ENCODE data around the gene GRB14.
"Not testable (repeated sequence)": the region's sequence is repeated elsewhere in the genome, so short reads cannot be mapped to it uniquely, and the experiment has no call there.

The GRB14 gene

DNA sequence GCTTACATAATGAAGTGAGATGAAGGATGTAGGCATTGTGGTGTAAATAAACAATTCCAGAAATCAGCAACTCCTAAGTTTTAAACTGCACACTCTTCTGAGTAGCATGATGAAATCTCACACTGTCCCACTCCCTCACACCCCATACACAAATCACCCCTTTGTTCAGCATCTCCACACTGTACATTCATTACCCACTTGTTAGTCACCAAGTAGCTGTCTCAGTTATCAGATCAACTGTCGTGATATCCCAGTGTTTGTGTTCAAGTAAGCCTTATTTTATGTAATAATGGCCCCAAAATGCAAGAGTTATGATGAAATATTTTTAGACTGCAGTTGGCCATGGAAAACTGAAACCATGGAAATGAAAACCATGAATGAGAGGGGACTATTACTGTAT is 135.7 kb downstream of the GRB14 start:
- DNase-seq: no peak

DNA sequence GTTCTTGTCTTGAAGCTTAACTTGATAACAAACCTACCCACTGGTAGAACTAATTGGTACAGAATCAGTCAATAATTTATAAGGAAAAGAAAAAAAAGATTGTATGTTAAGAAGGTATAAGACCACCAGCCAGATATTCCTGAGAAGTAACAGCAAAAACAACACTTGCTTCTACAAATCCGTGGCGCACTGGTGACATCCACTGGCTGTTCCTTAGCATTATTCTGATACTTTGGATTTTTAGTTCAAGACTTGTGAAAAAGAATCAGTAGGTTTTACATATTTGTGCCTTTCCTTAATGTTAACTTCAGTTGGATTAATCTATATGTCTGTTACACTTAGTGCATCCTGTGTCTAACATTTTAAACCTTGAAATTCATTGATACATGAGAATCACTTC is 141.8 kb downstream of the GRB14 start:
- DNase-seq: no peak

DNA sequence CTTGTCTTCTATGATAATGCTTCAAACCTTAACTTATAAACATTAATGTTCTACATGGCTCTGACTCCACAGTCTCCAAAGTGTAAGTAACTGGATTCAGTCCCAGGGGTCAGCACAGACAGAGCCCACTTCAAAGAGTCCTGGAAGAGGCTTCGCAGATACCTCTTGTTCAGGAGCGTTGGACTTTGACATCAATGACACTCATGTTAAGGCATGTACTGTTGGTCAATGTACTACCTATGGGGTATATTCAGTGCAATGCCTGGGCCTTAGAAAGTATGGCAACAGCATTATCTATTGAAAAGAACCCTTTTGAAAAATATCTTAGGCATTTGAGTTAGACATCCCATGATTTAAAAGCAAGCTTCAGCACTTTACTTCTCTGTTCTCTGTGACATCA is 143.1 kb downstream of the GRB14 start:
- no peak for DNase-seq

DNA sequence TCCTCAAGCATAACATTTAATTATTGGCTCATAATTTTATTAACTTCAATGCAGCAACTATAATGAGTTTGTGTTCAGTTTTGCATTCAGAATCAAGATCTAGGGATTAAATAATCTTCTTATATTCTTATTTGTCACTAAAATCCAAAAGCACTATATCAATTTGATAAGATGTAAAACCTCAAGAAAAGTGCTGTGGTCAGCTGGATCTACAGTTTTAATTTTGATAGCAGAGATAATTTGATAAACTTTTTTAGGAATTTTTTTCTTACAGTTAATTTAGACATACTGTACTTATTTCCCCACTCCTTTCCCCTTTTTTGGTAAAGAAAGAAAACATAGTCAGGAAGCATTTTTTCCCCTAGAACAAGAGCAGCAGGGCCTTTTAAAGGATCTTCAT is 146.4 kb downstream of the GRB14 start:
- no peak for DNase-seq

DNA sequence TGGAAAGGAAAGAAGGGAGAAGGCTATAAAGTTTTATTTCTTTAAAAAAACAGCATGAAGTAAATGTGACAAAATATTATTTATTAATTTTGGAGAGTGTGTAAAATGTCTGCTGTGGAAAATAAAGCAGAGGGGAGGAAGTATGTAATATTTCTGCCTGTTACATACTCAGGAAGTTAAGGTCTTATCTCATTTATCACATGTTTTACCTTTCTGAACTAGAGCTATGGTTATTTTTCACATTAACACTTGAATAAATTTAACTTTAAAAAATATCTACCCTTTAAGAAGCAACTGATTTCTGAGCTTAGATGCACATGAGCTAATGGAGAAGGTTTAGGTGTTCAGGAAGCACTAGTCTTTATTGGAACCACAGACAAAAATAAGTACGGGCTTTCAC is 148.3 kb downstream of the GRB14 start:
- DNase-seq: no peak

DNA sequence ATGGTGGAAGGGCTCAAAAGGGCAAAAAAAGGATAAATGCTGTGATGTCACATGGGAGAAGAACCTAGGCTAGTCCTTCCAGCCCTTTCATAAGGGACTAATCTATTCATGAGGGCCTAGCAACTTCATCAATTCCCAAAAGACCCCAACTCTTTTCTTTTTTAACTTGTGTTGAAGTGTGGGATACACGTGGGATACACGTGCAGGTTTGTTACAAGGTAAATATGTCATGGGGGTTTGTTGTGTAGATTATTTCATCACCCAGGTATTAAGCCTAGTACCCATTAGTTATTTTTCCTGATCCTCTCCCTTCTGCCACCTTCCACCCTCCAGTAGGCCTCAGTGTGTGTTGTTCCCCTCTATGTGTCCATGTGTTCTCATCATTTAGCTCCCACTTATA is 156.2 kb downstream of the GRB14 start:
- not testable (repeated sequence) for DNase-seq

DNA sequence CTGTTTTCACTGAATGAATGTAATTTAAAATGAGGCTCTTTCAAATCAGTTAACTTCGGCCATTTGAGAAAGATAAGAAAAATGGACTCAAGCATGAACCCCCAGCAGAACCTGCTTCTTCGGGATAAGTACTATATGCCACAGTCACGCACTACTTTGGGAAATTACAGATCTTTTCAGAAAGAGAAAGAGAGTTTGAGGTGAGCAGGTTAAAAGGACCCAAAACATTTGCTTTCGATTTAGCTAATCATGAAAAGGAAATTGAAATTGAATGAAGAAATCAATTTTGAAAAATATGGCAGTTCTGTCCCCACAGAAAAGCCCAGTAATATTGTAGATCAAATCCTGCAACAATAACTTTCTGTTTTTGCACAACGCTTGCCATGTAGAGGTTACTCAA is 156.9 kb downstream of the GRB14 start:
- no peak for DNase-seq

DNA sequence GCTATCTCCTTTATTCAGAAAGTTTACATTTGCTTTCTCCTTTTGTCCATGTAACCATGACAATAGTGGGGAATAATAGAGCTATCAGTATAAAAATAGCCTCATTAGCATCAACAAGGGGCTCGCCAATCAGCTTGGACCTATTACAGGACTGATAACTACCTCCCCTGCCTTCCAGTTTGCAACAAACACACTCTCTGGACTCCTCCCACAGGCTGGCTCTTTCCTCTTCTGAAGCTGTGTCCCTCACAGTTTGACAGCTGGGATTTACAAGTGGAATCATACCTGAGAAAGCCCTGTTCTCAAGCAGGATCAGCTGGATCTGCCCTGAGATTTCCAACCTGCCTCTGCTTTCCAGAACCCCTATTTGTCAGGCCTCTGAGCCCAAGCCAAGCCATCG is 162.5 kb downstream of the GRB14 start:
- DNase-seq: no peak

DNA sequence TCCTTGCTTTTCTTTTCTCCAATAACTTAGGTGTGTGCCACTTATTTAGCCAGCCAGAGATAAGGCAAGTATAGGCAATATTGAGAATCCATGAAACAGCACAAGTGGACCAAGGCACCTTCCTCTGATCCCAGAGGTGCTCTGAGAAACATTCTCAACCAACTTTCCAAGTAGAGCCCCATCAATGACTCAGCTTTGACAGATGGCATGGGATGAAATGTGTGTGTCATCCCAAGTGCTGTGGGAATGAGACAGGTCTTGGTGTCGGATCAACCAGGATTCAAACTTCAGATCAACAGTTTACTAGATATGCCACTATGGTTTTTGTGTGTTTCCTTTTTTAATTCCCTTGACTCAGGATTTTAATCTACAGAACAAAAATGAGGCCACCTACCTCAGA is 164.0 kb downstream of the GRB14 start:
- DNase-seq: no peak

DNA sequence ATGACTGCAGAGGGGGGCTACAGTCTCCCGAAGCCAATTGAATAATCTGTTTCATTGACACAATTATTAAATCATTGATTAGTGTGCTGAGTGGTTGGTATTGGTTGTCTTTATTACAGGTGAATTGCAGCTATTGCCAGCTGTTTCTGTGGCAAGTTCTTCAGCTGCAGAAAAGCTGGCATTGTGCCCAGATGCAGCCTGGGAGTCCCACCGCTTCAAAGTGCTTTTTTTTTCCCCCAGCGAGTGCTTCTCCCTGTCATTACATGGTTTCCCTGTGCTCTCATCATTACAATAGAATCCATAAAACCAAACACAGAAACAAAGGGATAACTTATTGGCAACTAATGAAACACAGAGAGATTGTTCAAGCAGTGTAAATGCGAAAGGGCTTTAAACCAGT is 164.7 kb downstream of the GRB14 start:
- DNase-seq: no peak

DNA sequence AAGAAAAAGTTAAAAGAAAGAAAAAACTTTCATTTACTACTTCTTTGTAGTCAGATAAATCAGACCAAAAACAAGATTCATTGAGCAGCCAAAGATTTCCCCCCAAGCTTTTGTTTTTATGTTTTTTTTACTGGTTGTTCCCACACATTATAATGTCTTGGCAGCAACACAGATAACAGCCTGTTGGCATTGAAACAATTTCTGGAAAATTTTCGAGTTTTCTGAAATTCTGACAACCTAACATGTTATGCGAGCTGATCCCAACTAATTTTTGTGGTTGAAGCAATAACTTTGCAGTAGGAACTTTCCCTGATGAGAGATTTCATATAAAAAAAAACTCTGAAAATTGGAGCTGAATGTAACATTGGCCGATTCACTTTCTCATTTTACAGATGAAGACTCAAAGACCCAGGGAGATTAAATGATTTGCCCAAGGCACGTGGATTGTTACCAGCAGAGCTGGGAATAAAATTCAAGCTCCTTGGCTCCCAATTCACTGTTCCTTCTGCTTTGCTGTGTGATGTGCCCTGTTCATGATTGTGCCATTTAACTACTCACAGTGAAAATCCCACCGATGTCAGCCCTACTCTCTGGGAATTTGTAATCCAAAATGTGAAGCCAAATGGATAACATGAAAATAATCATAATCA is 167.5 kb downstream of the GRB14 start:
- DNase-seq: no peak

DNA sequence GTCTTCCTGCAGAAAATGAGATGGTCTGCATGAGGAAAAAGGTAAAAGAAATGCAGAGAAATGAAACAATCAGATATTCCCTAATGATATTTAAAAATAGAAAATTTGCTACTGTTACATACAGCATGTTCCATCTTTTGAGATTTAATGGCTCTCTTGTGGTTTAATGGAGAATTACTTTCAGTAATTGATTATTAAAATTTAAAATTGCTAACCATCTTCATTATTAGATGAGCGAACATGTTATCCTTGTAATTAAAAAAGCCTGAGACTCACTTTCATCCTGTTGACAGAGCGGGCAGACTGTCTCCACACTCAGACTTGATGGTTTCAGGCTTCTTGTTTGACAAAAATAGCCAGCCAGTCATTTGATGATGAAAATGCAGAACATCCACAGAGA is 171.0 kb downstream of the GRB14 start:
- DNase-seq: no peak

DNA sequence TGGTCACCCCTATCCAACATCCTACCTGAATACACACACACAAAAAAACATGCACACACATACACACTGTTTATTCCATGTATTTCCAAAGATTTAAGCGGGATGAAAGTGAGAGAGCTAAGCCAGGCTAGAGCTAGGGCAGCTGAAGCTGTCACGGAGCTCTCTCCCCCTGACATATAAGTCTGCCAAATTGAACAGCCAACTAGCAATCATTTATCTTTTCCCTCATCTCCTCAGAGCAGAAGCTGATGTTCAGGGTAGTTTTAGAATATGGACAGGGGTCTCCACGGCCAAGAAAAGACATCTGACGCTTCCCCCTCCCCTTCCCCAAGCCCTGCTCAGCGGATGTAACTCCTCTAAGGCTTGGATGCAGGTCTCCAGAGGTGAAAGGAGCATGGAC is 171.6 kb downstream of the GRB14 start:
- no peak for DNase-seq

DNA sequence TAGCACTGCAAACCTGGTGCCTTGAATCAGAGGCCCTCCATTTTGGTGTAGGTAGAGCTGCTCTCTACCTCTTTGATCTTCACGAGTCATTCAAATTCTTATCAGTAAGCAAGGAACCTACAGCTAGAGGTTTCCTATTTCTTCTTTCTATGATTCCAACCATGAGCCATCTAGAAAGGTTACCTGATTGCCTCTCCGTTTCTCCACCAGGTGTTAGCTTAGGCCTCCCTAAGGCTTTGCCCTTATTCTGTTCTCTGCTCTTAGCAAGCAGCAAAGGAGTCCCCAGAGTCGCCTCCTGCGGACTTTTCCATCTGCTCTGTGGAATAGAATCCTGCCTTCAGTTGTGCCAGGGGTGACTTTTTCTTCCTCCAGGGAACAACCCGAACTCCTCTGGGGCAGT is 173.6 kb downstream of the GRB14 start:
- no peak for DNase-seq

All from activated naive CD4-positive, alpha-beta T cell treated with Interleukin-2 at 50 U/mL for 16 hours (primary cell).